Measurements from ENCODE around the gene COMMD1.

The COMMD1 gene

GRCh38 chr2:61905372-61906185 is at the start of gene COMMD1 (continued):
- TF ChIP-seq ZNF350 (tag by site-specific recombination; IDR thresholded peaks at IDR 0.05): no peak
- TF ChIP-seq ZNF23 (tag by site-specific recombination; IDR thresholded peaks at IDR 0.05; ENCODE audit: borderline replicate concordance): no peak
- TF ChIP-seq ZBTB26 (tag by site-specific recombination; optimal IDR thresholded peaks at IDR 0.05): peak; percentile 21
- TF ChIP-seq ZNF514 (tag by site-specific recombination; IDR thresholded peaks at IDR 0.05): no peak
- no peak for TF ChIP-seq REST (tag by site-specific recombination; IDR thresholded peaks at IDR 0.05)
- no peak for TF ChIP-seq AEBP2 (tag by site-specific recombination; IDR thresholded peaks at IDR 0.05; ENCODE audit: borderline replicate concordance)
- TF ChIP-seq ZNF311 (tag by site-specific recombination; IDR thresholded peaks at IDR 0.05; ENCODE audit: borderline replicate concordance): no peak
- TF ChIP-seq BCL11B (tag by site-specific recombination; IDR thresholded peaks at IDR 0.05; ENCODE audit: low read depth): no peak
- no peak for TF ChIP-seq ZFP69B (tag by site-specific recombination; IDR thresholded peaks at IDR 0.05)
- no peak for TF ChIP-seq ZNF560 (tag by site-specific recombination; IDR thresholded peaks at IDR 0.05; ENCODE audit: borderline replicate concordance)
- peak; percentile 19; the same call in 1 of the 2 replicates for TF ChIP-seq CTCF (tag by site-specific recombination; IDR thresholded peaks at IDR 0.05)
- TF ChIP-seq ZNF776 (tag by site-specific recombination; IDR thresholded peaks at IDR 0.05; ENCODE audit: borderline replicate concordance): no peak
- TF ChIP-seq ZNF530 (tag by site-specific recombination; IDR thresholded peaks at IDR 0.05; ENCODE audit: low read depth): no peak
- TF ChIP-seq REPIN1 (tag by site-specific recombination; IDR thresholded peaks at IDR 0.05; ENCODE audit: low read depth): no peak
- TF ChIP-seq ZNF133 (tag by site-specific recombination; IDR thresholded peaks at IDR 0.05): no peak

GRCh38 chr2:61857224-61857623 is 48.2 kb upstream of the COMMD1 start:
- ChIA-PET CTCF (interaction anchor here (0.7 kb wide), 1 partner anchor 554 kb away, joined by 3 read pairs; no protein-coding TSS in a partner anchor), POLR2A (no interaction called here)
- no peaks in the 10 kb centered on the region; a peak in 1 of 3 replicates for H3K36me3 ChIP-seq (ENCODE audit: control insufficient read depth in 2 of 2, insufficient read depth in 1 of 2, low read length in 2 of 2)
- H3K4me3 ChIP-seq (ENCODE audit: low read depth, low read length): no peak overlapping the region
- H3K4me1 ChIP-seq (ENCODE audit: control insufficient read depth, insufficient read depth, low read length): no peaks in the 10 kb centered on the region
- no peak overlapping the region for H3K27ac ChIP-seq (ENCODE audit: extremely low read depth, low read depth, low read length)
- H3K9me3 ChIP-seq (ENCODE audit: control insufficient read depth, insufficient read depth, low read depth, low read length): no peaks in the 10 kb centered on the region
- TF ChIP-seq ZNF623 (tag by site-specific recombination; IDR thresholded peaks at IDR 0.05): no peak
- no peak for TF ChIP-seq ZNF513 (tag by site-specific recombination; IDR thresholded peaks at IDR 0.05)
- no peak for TF ChIP-seq KLF17 (tag by site-specific recombination; IDR thresholded peaks at IDR 0.05)
- TF ChIP-seq PBX3 (CRISPR knock-in tag; IDR thresholded peaks at IDR 0.05): no peak
- TF ChIP-seq ZNF426 (tag by site-specific recombination; IDR thresholded peaks at IDR 0.05): no peak
